ENCODE results near the gene PCYOX1L.

The PCYOX1L gene

GRCh38 chr5:149340920-149341319 lies 16.9 kb upstream of the PCYOX1L start:
- DNase-seq: no peak

DNA sequence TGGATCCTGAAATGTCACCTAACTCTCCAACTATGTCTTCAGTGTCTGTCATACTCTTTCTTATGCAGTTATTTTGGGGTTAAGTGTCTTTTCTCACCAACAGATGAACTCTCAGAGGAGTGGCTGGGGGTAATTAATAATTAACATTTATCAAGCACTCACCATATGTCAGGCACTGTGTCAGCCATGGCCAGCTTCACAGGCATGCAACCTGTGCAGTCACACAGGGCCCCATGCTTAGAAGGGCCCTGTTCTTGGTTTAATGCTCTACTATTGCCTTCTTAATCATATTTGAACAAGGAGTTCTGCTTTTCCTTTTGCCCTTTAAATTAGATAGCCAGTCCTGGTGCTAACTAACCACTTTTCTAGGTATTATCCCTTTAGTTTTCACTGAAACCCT lies 16.0 kb upstream of the PCYOX1L start:
- no peak for DNase-seq

DNA sequence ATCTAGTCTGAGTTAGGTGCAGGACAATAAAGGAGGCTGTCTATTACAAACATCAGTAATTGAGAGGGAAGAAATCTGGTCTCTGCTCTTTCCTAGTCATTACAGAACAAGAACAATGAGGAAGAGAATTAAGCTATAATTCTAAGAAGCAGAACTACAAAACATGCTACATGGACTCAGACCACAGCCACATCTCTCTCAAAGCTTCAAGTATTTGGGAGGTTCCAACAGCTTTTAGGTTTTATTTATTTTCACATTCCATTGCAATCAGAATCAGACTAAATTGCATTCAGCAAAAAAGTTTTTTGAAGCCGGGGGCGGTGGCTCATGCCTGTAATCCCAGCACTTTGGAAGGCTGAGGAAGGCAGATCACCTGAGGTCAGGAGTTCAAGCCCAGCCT lies 13.7 kb upstream of the PCYOX1L start:
- DNase-seq: no peak

DNA sequence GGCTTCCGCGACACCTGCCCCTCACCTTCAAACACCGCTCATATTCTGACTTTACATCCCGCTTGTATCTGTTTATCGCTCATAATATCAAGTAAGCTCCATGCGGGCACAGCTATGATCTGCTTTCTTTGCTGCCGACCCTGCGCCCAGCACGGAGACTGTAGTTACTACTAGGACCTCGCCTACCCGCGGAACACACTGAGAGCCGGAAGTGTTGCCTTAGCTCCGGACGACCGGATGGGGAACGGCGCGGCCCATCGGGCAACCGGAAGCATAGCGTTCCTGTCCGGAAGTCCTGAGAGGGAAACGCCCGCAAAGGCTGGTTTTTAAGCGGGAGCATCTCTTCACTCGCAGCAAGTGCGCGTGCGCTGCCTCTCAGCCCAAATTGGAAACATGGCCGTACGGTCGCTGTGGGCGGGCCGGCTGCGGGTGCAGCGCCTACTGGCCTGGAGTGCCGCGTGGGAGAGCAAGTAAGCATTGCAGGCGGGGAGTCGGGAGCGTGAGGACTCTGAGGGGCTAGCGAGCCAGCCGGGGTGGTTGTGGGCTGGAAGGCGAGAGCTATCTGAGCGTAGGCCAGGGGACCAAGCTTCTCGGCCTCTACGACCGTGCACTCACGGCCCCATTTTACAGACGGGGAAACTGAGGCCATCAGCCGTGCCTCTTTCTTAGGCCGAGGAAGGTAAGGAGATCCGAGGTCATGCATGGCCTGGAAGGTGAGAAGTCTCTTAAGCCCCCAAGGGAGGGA lies 12.5 kb upstream of the PCYOX1L start, which contains the start of gene GRPEL2:
TSS of gene GRPEL2 (plus strand) at position 353 of the 745 bp plus-strand sequence. CDS start at position 394, 41 bp downstream.
- DNase-seq: peak; percentile 79

- DNase-seq: no peak
Observed at GRCh38 chr5:149345892-149346222, 12.0 kb upstream of the PCYOX1L start.

DNA sequence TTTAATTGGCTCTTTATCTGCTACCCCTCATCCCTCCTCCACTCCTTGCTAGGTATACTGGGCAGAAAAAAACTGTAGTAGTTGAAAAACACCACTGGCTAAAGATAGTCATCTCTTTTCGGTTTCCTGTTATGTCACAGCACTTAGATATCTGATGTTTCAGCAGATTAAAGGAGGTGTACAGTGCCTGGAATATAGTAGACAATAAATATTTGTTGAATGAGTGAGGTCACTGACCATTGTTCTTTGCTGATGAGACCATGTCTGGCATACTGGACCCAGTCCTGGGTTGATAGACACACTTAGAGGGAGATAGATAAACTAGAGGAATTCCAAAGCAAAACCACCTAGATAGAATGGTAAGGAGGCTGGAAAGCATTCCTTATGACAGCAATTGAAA lies 9.3 kb upstream of the PCYOX1L start:
- no peak for DNase-seq

DNA sequence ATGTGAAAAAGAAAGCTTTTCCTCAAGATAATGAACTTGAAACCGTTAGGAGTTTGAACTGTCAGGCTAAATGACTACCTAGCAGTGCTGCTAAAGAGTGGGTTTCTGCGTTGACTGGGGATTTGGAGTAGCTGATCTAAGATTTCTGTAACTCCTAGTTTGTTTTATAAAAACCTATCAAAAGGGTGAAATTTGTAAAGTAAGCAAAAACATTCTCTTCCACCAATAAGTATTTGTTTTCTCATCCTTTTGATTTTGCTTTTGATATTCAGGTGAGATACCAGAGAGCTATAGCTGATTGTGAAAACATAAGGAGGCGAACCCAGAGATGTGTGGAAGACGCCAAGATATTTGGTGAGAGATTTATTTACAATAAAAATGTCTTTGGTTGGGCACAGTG lies 8.5 kb upstream of the PCYOX1L start:
- DNase-seq: no peak

DNA sequence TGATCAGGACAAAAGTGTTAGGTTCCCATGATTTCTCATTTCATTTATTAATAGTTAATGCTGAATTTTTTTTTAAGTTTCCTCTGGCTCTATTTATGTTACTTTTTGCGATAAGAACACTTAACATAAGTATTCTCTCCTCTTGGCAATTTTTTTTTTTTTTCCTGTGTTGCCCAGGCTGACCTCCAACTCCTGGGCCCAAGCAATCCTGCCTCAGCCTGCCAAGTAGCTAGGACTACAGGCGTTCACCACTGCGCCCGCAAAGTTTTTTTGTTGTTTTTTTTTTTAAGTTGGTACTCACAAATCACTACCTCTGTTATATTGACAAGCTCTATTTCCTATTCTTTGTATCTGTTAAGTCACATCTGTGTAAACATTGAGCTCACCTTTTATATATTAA lies 5.7 kb upstream of the PCYOX1L start:
- no peak for DNase-seq

DNA sequence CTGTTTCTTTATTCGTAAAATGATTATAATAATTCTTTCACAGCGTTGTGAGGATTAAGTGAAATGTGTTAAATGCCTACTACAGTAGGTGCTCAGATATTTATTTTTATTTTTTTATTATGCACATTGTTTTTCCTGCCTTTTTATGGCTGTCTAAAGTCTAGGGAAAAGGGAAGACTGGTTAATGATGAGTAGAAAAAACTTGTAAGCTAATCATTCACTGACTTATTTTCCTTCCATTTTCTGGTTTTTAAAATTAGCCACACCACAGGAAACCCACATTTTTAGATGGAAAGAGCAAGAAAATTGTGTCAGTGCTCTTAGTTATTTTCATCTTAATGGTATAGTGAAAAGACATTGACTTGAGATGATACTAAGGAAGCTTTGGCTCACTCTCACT lies 3.9 kb upstream of the PCYOX1L start:
- no peak for DNase-seq

DNA sequence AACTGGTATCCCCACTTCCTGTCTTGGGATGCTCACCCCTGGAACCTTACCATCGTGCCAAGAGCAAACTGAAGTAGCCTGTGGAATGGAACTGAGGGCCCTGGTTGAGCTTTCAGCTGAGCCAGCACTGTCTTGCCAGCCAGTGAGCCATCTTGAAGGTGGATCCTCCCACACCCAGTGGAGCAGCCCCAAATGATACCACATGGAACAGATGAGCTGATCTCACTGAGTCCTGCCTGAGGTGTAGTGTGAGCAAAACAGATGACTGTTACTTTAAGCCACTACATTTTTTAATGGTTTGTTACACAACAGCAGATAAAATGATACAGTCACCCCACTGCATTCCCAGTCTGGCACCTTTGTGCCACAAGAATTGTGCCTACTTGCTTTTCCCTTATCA lies 2.2 kb upstream of the PCYOX1L start:
- DNase-seq: no peak

GRCh38 chr5:149356391-149356790 lies 1.5 kb upstream of the PCYOX1L start:
- DNase-seq: no peak

GRCh38 chr5:149358294-149358651 lies 427 bp downstream of the PCYOX1L start:
- DNase-seq: no peak

DNA sequence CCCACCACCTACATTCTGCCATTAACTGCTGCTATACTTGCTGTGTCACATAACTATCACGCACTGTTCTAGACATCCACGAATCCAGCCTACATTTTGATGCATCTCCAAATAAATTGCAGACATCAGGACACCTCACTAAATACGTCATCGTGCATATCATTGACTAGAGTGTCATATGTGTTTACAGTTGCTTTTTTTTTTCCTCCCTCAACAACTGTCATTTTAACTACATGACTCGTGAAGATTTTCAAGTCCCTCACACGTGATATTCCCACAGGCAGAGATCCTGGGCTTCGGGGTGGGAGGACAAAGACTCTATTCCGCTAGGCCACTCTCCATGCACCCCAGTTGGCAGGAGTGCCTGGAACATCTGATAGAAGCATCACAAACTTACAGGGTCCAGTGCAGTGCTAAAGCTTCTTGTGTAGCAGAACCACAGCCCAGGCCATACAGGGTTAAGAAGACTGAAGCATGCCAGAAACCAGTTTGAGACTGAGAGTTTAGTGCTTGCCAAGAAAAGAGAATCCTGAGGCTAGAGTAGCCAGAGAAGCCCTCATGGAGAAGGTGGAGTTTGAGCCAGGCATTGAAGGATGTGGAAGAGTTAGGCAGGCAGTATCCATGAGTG lies 1.1 kb downstream of the PCYOX1L start:
- no peak for DNase-seq

GRCh38 chr5:149360272-149360671 lies 2.4 kb downstream of the PCYOX1L start:
- DNase-seq: no peak

DNA sequence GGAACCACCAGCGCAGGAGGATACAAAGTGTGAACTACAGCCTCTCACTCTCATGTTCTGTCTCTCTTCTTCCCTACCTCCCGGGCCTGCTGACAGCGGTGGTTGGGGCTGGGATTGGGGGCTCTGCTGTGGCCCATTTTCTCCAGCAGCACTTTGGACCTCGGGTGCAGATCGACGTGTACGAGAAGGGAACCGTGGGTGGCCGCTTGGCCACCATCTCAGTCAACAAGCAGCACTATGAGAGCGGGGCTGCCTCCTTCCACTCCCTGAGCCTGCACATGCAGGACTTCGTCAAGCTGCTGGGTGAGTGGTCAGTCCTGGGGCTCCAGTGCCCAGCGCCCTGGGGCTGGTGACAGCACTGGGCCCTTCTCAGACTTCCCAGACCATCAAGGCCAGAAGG lies 4.7 kb downstream of the PCYOX1L start:
- DNase-seq: no peak

DNA sequence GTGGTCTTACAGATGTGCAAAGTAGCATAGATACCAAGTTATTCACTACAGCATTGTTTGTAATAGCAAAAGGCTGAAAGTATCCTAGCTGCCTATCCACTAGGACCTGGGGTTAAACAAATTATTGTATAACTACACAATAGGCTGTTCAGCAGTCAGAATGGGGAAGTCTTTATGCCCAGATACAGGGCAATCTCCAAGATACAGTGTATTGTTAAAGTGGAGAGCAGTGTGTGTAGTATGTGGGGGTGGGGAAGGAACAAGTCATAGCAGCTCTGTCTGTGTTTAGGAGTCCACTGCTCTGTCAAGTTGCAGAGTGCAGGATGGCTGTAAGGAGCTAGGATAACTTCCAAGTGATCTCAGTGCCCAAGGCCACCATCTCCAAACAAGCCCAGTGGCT lies 5.5 kb downstream of the PCYOX1L start:
- DNase-seq: no peak

DNA sequence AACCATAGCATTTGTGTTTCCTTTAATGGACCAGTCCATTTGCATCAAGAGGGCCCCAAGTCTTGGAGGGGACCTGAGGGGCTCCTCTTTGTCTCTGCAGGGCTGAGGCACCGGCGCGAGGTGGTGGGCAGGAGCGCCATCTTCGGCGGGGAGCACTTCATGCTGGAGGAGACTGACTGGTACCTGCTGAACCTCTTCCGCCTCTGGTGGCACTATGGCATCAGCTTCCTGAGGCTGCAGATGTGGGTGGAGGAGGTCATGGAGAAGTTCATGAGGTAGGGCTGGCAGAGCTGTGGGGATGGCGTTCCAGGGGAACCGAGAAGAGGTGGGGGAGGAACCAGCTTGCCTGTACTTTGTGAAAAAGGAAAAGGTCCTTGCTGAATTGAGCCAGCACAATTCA lies 6.1 kb downstream of the PCYOX1L start:
- DNase-seq: no peak

- DNase-seq: no peak
Observed at GRCh38 chr5:149364719-149365118, 6.9 kb downstream of the PCYOX1L start.

GRCh38 chr5:149365418-149365817 lies 7.6 kb downstream of the PCYOX1L start:
- no peak for DNase-seq

DNA sequence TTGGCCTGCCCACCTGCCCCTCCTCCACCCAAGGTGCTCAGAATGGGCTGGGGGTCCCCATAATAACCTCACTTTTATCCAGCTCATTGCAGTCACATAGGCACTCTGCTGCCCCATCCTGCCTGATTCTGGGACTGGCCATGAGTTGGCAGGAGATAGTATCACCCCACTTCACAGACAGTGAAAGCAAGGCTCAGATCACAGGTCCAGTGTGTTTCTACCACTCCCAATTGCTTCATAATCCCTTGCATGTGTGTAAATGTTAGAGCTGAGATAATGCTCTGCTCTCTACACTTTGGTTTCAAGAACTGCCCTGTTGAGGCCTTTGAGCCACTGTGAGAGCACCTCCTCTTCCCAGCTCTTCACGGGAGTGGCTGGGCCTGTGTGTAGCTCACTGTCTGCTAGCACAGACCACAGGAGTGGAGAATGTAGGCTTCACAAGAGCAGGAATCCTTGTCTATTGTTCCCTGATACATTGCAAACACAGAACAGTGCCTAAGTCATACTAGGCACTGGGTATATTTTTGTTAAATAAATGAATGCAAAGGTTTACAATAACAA lies 8.4 kb downstream of the PCYOX1L start:
- DNase-seq: no peak

GRCh38 chr5:149367249-149367971 lies 9.6 kb downstream of the PCYOX1L start:
- peak; percentile 7 for DNase-seq

DNA sequence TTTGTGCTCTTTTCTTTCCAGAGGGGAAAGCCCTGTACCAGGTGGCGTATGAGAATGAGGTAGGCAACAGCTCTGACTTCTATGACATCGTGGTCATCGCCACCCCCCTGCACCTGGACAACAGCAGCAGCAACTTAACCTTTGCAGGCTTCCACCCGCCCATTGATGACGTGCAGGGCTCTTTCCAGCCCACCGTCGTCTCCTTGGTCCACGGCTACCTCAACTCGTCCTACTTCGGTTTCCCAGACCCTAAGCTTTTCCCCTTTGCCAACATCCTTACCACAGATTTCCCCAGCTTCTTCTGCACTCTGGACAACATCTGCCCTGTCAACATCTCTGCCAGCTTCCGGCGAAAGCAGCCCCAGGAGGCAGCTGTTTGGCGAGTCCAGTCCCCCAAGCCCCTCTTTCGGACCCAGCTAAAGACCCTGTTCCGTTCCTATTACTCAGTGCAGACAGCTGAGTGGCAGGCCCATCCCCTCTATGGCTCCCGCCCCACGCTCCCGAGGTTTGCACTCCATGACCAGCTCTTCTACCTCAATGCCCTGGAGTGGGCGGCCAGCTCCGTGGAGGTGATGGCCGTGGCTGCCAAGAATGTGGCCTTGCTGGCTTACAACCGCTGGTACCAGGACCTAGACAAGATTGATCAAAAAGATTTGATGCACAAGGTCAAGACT lies 10.3 kb downstream of the PCYOX1L start:
- no peak for DNase-seq

DNA sequence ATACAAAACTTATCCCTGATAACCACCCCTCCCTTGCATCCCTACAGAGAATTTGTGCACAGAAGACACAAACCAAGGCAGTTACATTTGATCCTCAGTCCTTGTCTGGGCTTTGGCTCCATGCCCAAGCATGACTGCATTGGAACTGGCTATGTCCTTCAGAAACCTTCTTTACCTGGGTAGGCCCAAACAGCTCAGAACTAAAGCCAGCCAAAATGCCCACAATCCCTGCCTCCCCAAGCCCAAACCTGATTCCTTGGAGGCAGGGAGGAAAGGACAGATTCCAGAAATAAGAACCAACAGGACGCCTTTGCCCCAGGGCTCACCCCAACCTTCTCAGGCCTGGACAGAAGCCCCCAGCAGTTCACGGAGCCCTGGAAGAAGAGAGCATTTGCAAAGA lies 13.0 kb downstream of the PCYOX1L start:
- DNase-seq: no peak
